Natural killer cell treated with Interleukin-12 subunit alpha and Interleukin-12 subunit beta and Interleukin-15 and Interleukin-18, amount 100 ng/mL, for 72 hours (primary cell): ENCODE results near the gene ARHGAP15. TPM values are rescaled to one million over a fixed set of nuclear protein-coding genes. Genes with fewer than 3 reads are reported as not detected.
A peak's percentile ranks its signal among the peaks of the same experiment; 100 is the strongest.

ENCODE experiments used
- ATAC-seq, 2 donors: fragments of 150-1000 bp; cut with Tn5 transposase in 1 of 2; sonication (Bioruptor Pico), chemical (Tn5 transposase) in 1 of 2; 2 replicates each; pipeline ENCODE4 v1.10.0; 2021
- DNase-seq: peaks from one replicate; pipeline ENCODE4 v3.0.0; 2022; ENCODE audit warnings: low spot score
- H3K27ac Mint-ChIP-seq, 2 donors: 1 replicate in 1 of 2; 2 replicates in 1 of 2; pipeline ENCODE4 v1.8.0; 2022; ENCODE audit warnings: mixed read lengths in 2 of 2, mild to moderate bottlenecking in 1 of 2, moderate library complexity in 1 of 2
- H3K27me3 Mint-ChIP-seq, 2 donors: 1 replicate in 1 of 2; 2 replicates in 1 of 2; pipeline ENCODE4 v1.8.0; 2022; ENCODE audit warnings: mixed read lengths in 2 of 2
- H3K36me3 Mint-ChIP-seq: one replicate; pipeline ENCODE4 v1.8.0; 2022; ENCODE audit warnings: mixed read lengths
- H3K4me1 Mint-ChIP-seq, 2 donors: 1 replicate in 1 of 2; 2 replicates in 1 of 2; pipeline ENCODE4 v1.8.0; 2022; ENCODE audit warnings: low read depth in 2 of 2, mixed read lengths in 2 of 2, mild to moderate bottlenecking in 1 of 2
- H3K4me3 Mint-ChIP-seq: one replicate; pipeline ENCODE4 v1.8.0; 2022; ENCODE audit warnings: mixed read lengths
- H3K9me3 Mint-ChIP-seq: 2 replicates; pipeline ENCODE4 v1.8.0; 2022; ENCODE audit warnings: mixed read lengths
- total RNA-seq, 2 donors: library from RNA; stranded (reverse); gene quantifications; one replicate each; pipeline ENCODE4 v1.2.3, GENCODE V29; 2022

Gene ARHGAP15
- total RNA-seq, 2 donors from 2014 or later: 80.6 to 133 TPM

- Mint-ChIP-seq H3K36me3 (peaks cover 30% of the 10 kb centered on the region), H3K27me3 (no peaks in the 10 kb centered on the region), H3K27ac (peak overlapping the region in 1 of 2 donors; percentile 84), H3K4me3 (no peak overlapping the region), H3K4me1 (peaks cover 29 to 65% of the 10 kb centered on the region in 2 donors), H3K9me3 (peaks cover 2% of the 10 kb centered on the region)
- ATAC-seq (no peak), DNase-seq (no peak)
These were observed 572.6 kb downstream of the ARHGAP15 start for GRCh38 chr2:143701785-143702184.

DNA sequence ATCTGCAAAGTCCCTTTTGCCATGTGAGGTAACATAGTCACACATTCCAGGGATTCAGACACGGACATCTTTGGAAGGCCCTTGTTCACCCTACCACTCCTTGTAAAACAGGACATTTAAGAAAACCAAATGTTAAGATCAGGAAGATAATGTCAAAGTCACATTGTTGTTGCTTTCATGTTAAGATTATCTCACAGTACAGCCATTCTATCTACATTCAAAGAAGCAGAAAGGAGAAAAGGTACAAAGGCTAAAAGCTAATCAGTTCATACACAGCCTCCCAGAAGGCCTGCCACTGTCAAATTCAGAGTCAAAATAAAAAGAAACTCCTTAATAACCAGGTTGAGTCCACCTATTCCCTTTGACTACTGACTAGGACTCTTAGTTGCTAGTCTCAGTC lies 573.7 kb downstream of the ARHGAP15 start:
- ATAC-seq: no peak
- Mint-ChIP-seq H3K27ac (peak overlapping the region; percentile 24 to 84), H3K9me3 (peaks cover 2% of the 10 kb centered on the region), H3K27me3 (no peaks in the 10 kb centered on the region), H3K4me1 (peaks cover 29 to 59% of the 10 kb centered on the region in 2 donors), H3K4me3 (peak overlapping the region; percentile 30), H3K36me3 (peaks cover 40% of the 10 kb centered on the region)
- no peak for DNase-seq

DNA sequence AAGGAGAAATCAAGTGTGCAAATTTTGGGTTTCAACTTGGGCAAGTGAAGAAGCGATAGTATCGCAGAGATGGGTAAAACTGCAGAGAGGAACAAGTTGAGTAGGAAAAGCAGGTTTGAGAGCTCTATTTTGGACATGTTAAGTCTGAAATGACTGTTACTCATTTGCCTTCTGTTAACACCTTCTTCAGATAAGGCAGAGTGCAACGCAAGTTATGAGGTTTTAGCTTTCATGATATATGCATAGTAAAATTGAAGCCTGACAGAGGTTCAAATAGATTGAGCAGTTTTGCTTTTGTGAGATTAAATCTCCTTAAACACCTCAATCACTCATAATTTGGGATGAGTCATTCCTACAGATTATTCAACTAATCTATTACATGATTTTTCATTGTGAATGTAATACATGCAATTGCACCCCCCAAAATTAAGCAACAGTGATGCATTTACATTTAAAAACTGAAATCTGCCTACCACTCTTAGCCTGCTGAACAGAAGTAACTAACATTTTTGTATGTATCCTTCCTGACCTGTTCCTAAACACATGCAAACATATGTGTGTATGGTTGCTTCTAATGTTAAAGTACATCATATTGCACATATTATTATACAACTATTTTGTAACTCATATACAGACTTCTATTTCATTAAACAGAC lies 575.4 kb downstream of the ARHGAP15 start:
- H3K4me1 Mint-ChIP-seq: peaks cover 26 to 46% of the 10 kb centered on the region in 2 donors
- no peak for DNase-seq
- ATAC-seq: peak; percentile 82 to 90
- peak overlapping the region; percentile 67 for H3K4me3 Mint-ChIP-seq
- peak overlapping the region; percentile 73 to 84 for H3K27ac Mint-ChIP-seq
- peaks cover 2% of the 10 kb centered on the region for H3K9me3 Mint-ChIP-seq
- H3K36me3 Mint-ChIP-seq: peaks cover 46% of the 10 kb centered on the region
- no peaks in the 10 kb centered on the region for H3K27me3 Mint-ChIP-seq

GRCh38 chr2:143705108-143705707 lies 576.0 kb downstream of the ARHGAP15 start:
- ATAC-seq (peak; percentile 25 to 35), DNase-seq (no peak)
- Mint-ChIP-seq H3K4me1 (peaks cover 25 to 45% of the 10 kb centered on the region in 2 donors), H3K27ac (peak overlapping the region; percentile 73 to 84), H3K4me3 (peak overlapping the region; percentile 67), H3K9me3 (peaks cover 2% of the 10 kb centered on the region), H3K36me3 (peaks cover 52% of the 10 kb centered on the region), H3K27me3 (no peaks in the 10 kb centered on the region)

DNA sequence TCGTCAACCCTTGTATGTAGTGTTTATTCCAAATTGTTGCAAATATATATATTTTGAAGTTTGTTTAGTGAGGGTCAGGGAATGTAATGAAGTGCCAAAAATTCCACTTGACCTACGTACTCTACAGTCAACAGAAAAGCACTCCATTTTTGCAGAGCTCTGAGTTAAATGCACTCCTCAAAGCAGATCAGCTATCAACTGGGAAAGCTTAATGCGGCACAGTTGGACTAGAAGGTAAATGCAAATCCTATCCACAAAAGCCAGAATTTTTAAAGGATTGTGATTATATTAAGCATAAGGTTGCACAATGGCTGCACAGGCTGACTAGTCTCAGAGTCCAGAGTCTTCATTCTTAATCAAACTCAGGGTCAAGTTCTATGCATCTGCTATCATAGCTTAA lies 577.1 kb downstream of the ARHGAP15 start:
- H3K36me3 Mint-ChIP-seq: peaks cover 63% of the 10 kb centered on the region

GRCh38 chr2:143708682-143709081 lies 579.5 kb downstream of the ARHGAP15 start:
- DNase-seq (no peak), ATAC-seq (no peak)
- Mint-ChIP-seq H3K4me3 (no peak overlapping the region), H3K27ac (no peak overlapping the region), H3K4me1 (peaks cover 24 to 38% of the 10 kb centered on the region in 2 donors), H3K27me3 (no peaks in the 10 kb centered on the region), H3K9me3 (peaks cover 4% of the 10 kb centered on the region), H3K36me3 (peaks cover 71% of the 10 kb centered on the region)

More for the DNA sequence above, 577.1 kb downstream of the ARHGAP15 start:
- Mint-ChIP-seq H3K27ac (no peak overlapping the region), H3K9me3 (peaks cover 2% of the 10 kb centered on the region), H3K27me3 (no peaks in the 10 kb centered on the region), H3K4me1 (peaks cover 18 to 41% of the 10 kb centered on the region in 2 donors), H3K4me3 (no peak overlapping the region)
- no peak for DNase-seq
- no peak for ATAC-seq

DNA sequence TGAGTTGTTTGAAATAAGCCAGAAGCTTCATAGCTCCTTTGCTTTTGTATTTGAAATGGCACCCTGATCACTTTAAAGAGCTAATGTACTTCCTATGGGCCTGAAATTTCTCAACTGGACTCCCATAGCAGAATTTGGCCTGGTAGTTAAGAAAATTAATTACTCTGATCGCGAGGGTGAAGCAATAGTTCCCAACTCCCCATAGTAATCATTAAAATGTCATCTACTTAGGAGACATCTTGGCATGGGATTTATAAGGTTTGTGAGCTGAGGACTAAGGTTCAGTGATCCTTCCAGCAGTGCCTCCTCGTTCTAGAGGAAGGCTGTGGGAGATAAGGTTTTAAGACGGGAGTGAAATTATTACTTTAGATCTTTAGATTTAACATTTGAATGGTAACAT lies 581.0 kb downstream of the ARHGAP15 start:
- no peak overlapping the region for H3K27ac Mint-ChIP-seq
- no peaks in the 10 kb centered on the region for H3K27me3 Mint-ChIP-seq
- peaks cover 20 to 29% of the 10 kb centered on the region in 2 donors for H3K4me1 Mint-ChIP-seq
- H3K9me3 Mint-ChIP-seq: peaks cover 4% of the 10 kb centered on the region
- H3K36me3 Mint-ChIP-seq: peaks cover 67% of the 10 kb centered on the region
- no peak for ATAC-seq
- H3K4me3 Mint-ChIP-seq: no peak overlapping the region
- no peak for DNase-seq

- Mint-ChIP-seq H3K4me3 (no peak overlapping the region), H3K4me1 (peaks cover 21 to 29% of the 10 kb centered on the region in 2 donors), H3K27ac (no peak overlapping the region)
These were observed 581.7 kb downstream of the ARHGAP15 start for GRCh38 chr2:143710879-143711278.

DNA sequence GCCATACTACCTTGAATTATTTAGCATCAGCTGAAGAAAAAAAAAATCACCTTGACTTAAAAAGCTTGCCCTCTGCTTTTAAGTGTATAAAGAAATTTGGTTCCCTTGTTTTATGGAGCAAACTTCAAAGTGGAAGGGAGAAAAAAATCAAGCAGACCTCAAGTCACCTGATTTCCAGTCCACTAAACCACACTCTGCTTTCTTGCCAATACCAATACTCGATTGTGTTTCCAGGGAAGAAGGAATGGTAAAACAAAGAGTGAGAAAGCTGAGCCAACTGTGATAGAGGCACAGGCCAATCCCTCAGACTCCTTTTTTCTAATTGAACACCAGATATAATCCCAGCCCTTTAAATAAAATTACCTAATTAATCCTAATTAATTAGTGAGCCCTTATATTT lies 587.3 kb downstream of the ARHGAP15 start:
- H3K27me3 Mint-ChIP-seq: no peaks in the 10 kb centered on the region
- peaks cover 42 to 48% of the 10 kb centered on the region in 2 donors for H3K4me1 Mint-ChIP-seq
- H3K36me3 Mint-ChIP-seq: peaks cover 38% of the 10 kb centered on the region
- peak overlapping the region; percentile 12 to 63 for H3K27ac Mint-ChIP-seq
- ATAC-seq: no peak
- H3K9me3 Mint-ChIP-seq: peaks cover 4% of the 10 kb centered on the region
- H3K4me3 Mint-ChIP-seq: no peak overlapping the region
- no peak for DNase-seq

More at GRCh38 chr2:143710879-143711278, 581.7 kb downstream of the ARHGAP15 start:
- Mint-ChIP-seq H3K9me3 (peaks cover 4% of the 10 kb centered on the region), H3K27me3 (no peaks in the 10 kb centered on the region), H3K36me3 (peaks cover 63% of the 10 kb centered on the region)
- ATAC-seq (no peak), DNase-seq (no peak)

DNA sequence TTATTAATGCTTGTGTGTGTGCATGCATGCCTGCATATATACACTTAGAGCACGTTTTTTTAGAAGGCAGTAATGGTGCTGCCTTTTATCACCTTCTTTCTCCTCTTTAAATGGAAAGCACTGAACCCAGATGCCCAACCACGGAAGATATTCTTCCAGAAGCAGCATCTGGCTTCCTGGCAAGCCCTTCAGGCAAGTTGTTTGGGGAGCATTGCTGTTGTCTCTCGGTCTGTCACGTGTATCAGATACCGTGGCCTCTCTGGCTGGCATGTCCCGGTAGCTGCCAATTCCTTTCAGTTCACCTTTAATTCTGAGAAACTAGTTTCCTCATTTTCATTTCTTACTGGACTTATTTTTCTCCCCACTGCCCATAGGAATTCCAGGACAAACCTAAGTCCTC lies 587.8 kb downstream of the ARHGAP15 start:
- peak overlapping the region in 1 of 2 donors; percentile 63 for H3K27ac Mint-ChIP-seq
- no peaks in the 10 kb centered on the region for H3K9me3 Mint-ChIP-seq
- DNase-seq: no peak
- no peak for ATAC-seq
- H3K4me3 Mint-ChIP-seq: no peak overlapping the region
- H3K36me3 Mint-ChIP-seq: peaks cover 33% of the 10 kb centered on the region
- peaks cover 38 to 43% of the 10 kb centered on the region in 2 donors for H3K4me1 Mint-ChIP-seq
- H3K27me3 Mint-ChIP-seq: no peaks in the 10 kb centered on the region

- H3K4me3 Mint-ChIP-seq: no peak overlapping the region
- H3K27me3 Mint-ChIP-seq: no peaks in the 10 kb centered on the region
- no peak for ATAC-seq
- peaks cover 34% of the 10 kb centered on the region for H3K36me3 Mint-ChIP-seq
- H3K9me3 Mint-ChIP-seq: no peaks in the 10 kb centered on the region
- H3K4me1 Mint-ChIP-seq: peaks cover 40 to 45% of the 10 kb centered on the region in 2 donors
- DNase-seq: no peak
- H3K27ac Mint-ChIP-seq: no peak overlapping the region
These were observed 588.4 kb downstream of the ARHGAP15 start for GRCh38 chr2:143717536-143718168.

- Mint-ChIP-seq H3K27ac (peak overlapping the region in 1 of 2 donors; percentile 2), H3K27me3 (no peaks in the 10 kb centered on the region)
These were observed 589.5 kb downstream of the ARHGAP15 start for GRCh38 chr2:143718745-143719144.

DNA sequence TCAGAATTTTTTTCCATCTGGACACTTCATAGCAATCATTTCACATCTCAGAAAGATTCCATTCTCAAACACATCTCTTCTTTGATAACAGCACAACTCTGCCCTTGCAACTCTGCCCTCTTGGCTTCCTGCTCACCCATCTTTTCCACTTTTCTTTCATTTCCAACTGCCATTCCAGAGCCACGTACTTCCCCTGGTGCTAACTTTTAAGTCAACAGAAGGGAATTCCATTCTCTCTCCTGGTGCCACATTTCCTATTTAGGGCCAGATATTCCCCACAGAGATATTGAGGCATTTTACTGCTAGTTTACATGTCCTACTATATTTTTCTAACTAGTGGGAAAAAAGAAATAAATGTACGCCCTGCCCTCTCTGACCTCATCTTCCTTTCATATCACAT lies 590.2 kb downstream of the ARHGAP15 start:
- Mint-ChIP-seq H3K36me3 (peaks cover 29% of the 10 kb centered on the region), H3K27me3 (no peaks in the 10 kb centered on the region), H3K4me1 (peaks cover 34 to 51% of the 10 kb centered on the region in 2 donors), H3K4me3 (no peak overlapping the region), H3K9me3 (no peaks in the 10 kb centered on the region), H3K27ac (peak overlapping the region; percentile 6 to 14)
- ATAC-seq (no peak), DNase-seq (no peak)

More at GRCh38 chr2:143718745-143719144, 589.5 kb downstream of the ARHGAP15 start:
- Mint-ChIP-seq H3K9me3 (no peaks in the 10 kb centered on the region), H3K4me3 (no peak overlapping the region), H3K36me3 (peaks cover 27% of the 10 kb centered on the region), H3K4me1 (peaks cover 34 to 45% of the 10 kb centered on the region in 2 donors)
- no peak for ATAC-seq
- no peak for DNase-seq
